ENCODE results near the gene RNU5B-1.
A peak's percentile ranks its signal among the peaks of the same experiment; 100 is the strongest.

Gene RNU5B-1

DNA sequence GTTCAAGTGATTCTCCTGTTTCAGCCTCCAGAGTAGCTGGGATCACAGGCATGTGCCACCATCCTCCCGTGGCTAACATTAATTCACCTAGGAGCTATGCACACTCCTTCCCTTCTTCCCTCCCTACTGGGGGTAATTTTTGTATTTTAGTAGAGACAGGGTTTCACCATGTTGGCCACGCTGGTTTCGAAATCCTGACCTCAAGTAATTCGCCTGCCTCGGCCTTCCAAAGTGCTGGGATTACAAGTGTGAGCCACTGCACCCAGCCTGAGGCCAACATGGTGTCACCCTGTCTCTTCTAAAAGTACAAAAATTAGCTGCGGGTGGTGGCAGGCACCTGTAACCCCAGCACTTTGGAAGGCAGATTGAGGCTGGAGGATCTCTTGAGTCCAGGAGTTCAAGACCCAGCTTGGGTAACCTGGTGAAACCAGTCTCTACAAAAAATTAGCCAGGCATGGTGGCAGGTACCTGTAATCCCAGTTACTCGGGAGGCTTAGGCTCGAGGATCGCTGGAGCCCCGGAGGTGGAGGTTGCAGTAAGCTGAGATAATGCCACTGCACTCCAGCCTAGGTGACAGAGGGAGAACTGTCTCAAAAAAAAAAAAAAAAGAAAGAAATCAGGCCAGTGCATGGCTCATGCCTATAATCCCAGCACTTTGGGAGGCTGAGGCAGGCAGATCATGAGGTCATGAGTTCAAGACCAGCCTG lies 6.1 kb downstream of the RNU5B-1 start:
- Histone ChIP-seq H3K4me1 (ENCODE audit: control extremely low read depth in 1 of 4, control insufficient read depth in 4 of 4, insufficient read depth in 4 of 4, low read length in 3 of 4) (peaks cover 0 to 9% (median 4%) of the 10 kb centered on the region in 4 experiments), H3K36me3 (ENCODE audit: control insufficient read depth in 4 of 4, insufficient read depth in 4 of 4, low read length in 3 of 4) (no peaks in the 10 kb centered on the region), H3K9me3 (ENCODE audit: control extremely low read depth in 1 of 5, control insufficient read depth in 4 of 5, insufficient read depth in 2 of 5, low read depth in 1 of 5, low read length in 4 of 5) (no peaks in the 10 kb centered on the region), H3K27ac (ENCODE audit: insufficient read depth in 1 of 2, low read depth in 1 of 2, low read length in 2 of 2, poor library complexity in 1 of 2, severe bottlenecking in 2 of 2) (no peak overlapping the region), H3K27me3 (replicated peaks in 2 of 5; ENCODE audit: control insufficient read depth in 4 of 5, insufficient read depth in 5 of 5, low read length in 4 of 5) (no peaks in the 10 kb centered on the region), H3K4me3 (ENCODE audit: control insufficient read depth in 1 of 7, extremely low read depth in 1 of 7, insufficient read depth in 4 of 7, low read depth in 2 of 7, low read length in 6 of 7) (no peak overlapping the region)
- DNase-seq: no peak
- CTCF ChIA-PET: interaction anchor here (0.6 to 1.7 kb wide), 2 partner anchors 8 to 75 kb away, joined by 3 to 7 read pairs; no protein-coding TSS in a partner anchor
- 98% methylated on average over 5 of the region's 10 CpGs for WGBS (ENCODE audit: insufficient coverage)
- POLR2A ChIA-PET: no interaction called here

DNA sequence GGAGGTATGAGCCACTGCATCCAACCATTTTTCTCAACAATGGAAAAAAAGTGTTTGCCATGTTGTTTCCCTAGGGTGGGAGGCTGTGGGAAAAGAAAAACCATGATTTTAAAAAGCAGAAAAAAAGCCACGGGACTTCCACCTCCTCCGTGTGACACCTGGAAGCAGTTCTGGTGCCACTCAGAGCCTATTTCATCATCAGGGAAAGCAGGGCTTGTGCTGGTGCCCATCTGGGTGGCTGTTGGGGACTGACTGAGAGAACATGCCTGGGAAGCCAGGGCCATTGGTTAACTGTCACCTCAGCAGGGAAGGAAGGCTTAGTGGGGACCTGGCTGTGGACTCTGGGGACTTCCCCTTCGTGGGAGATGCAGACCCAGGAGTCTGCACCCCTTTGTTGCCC lies 7.3 kb downstream of the RNU5B-1 start:
- no peaks in the 10 kb centered on the region for H3K9me3 ChIP-seq (ENCODE audit: control extremely low read depth in 1 of 5, control insufficient read depth in 4 of 5, insufficient read depth in 2 of 5, low read depth in 1 of 5, low read length in 4 of 5)
- no peak overlapping the region for H3K27ac ChIP-seq (ENCODE audit: insufficient read depth in 1 of 2, low read depth in 1 of 2, low read length in 2 of 2, poor library complexity in 1 of 2, severe bottlenecking in 2 of 2)
- ChIA-PET CTCF (no interaction called here), POLR2A (no interaction called here)
- H3K4me1 ChIP-seq (ENCODE audit: control extremely low read depth in 1 of 4, control insufficient read depth in 4 of 4, insufficient read depth in 4 of 4, low read length in 3 of 4): peaks cover 0 to 3% (median under 1%) of the 10 kb centered on the region in 4 experiments
- no peak overlapping the region for H3K4me3 ChIP-seq (ENCODE audit: control insufficient read depth in 1 of 7, extremely low read depth in 1 of 7, insufficient read depth in 4 of 7, low read depth in 2 of 7, low read length in 6 of 7)
- peak in 1 of 3 donors; percentile 18 for DNase-seq
- H3K27me3 ChIP-seq (replicated peaks in 2 of 5; ENCODE audit: control insufficient read depth in 4 of 5, insufficient read depth in 5 of 5, low read length in 4 of 5): no peaks in the 10 kb centered on the region
- H3K36me3 ChIP-seq (ENCODE audit: control insufficient read depth in 4 of 4, insufficient read depth in 4 of 4, low read length in 3 of 4): no peaks in the 10 kb centered on the region
- 36% methylated on average over 2 of the region's 3 CpGs for WGBS (ENCODE audit: insufficient coverage)

DNA sequence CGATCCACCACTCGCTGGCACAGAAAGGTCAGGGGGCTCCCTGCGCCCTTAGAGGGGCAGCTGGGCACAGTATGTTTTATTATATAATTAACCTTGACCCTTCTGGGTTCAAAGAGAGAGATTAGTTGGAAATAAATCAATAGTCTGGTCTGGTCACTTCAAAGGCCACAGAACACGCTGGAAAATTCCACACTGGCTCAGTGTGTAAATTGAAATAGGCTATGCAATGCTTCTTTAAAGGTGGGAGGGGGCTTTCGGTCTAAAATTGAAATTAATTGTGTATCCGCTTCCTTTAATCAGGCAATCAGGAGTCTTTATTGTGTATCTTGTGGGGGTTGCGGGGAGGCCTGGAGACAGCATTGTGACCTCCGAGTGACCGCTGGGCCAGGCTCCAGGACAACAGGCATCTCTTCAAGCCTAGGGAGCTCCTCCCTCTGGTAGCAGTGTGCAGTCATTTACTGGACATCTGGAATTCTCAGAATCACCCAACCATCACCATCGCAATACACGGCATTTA lies 8.0 kb downstream of the RNU5B-1 start:
- Histone ChIP-seq H3K4me1 (ENCODE audit: control extremely low read depth in 1 of 4, control insufficient read depth in 4 of 4, insufficient read depth in 4 of 4, low read length in 3 of 4) (peaks cover 0 to 3% (median under 1%) of the 10 kb centered on the region in 4 experiments), H3K9me3 (ENCODE audit: control extremely low read depth in 1 of 5, control insufficient read depth in 4 of 5, insufficient read depth in 2 of 5, low read depth in 1 of 5, low read length in 4 of 5) (no peaks in the 10 kb centered on the region), H3K27me3 (replicated peaks in 2 of 5; ENCODE audit: control insufficient read depth in 4 of 5, insufficient read depth in 5 of 5, low read length in 4 of 5) (no peaks in the 10 kb centered on the region), H3K36me3 (ENCODE audit: control insufficient read depth in 4 of 4, insufficient read depth in 4 of 4, low read length in 3 of 4) (no peaks in the 10 kb centered on the region), H3K4me3 (ENCODE audit: control insufficient read depth in 1 of 7, extremely low read depth in 1 of 7, insufficient read depth in 4 of 7, low read depth in 2 of 7, low read length in 6 of 7) (no peak overlapping the region), H3K27ac (ENCODE audit: insufficient read depth in 1 of 2, low read depth in 1 of 2, low read length in 2 of 2, poor library complexity in 1 of 2, severe bottlenecking in 2 of 2) (no peak overlapping the region)
- no peak for DNase-seq
- WGBS (ENCODE audit: insufficient coverage): 96% methylated on average over 6 of the region's 11 CpGs
- CTCF ChIA-PET: interaction anchor here (2.6 to 16.1 kb wide), 2 partner anchors 73 to 87 kb away, joined by 8 to 416 read pairs; partner anchors contain the start of gene IGDCC3
- POLR2A ChIA-PET: interaction anchor here (0.6 to 2.3 kb wide), 2 partner anchors 8 to 64 kb away, joined by 3 to 7 read pairs; partner anchors contain the start of gene RNU5B-1

DNA sequence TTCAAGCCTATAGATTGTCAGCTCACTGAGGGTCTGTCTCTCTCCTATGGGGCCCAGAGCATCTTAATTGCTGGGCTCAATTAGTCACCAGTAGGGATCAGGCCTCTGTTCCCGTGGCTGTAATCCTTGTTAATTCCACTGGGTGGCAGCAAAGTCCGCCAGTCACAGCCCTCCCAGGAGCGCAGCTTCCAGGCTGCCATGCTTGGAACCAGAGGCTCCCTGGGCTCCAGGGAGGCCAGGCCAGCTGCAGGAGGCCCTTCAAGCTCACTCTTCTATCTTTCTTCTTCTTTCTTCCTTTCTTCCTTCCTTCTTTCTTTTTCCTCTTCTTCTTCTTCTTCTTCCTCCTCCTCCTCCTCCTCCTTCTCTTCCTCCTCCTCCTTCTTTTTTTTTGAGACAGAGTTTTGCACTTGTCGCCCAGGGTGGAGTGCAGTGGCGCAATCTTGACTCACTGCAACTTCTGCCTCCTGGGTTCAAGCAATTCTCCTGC lies 14.4 kb downstream of the RNU5B-1 start:
- ChIA-PET CTCF (interaction anchor here (0.7 to 16.1 kb wide), 16 partner anchors 8 to 168 kb away, joined by 3 to 416 read pairs (median 6); partner anchors contain the start of gene IGDCC3), POLR2A (interaction anchor here (1.2 kb wide), 1 partner anchor 14 kb away, joined by 10 read pairs; the partner anchor contains the start of gene RNU5B-1)
- peaks cover 0 to 5% (median 0%) of the 10 kb centered on the region in 5 experiments for H3K27me3 ChIP-seq (replicated peaks in 2 of 5; ENCODE audit: control insufficient read depth in 4 of 5, insufficient read depth in 5 of 5, low read length in 4 of 5)
- no peaks in the 10 kb centered on the region for H3K36me3 ChIP-seq (ENCODE audit: control insufficient read depth in 4 of 4, insufficient read depth in 4 of 4, low read length in 3 of 4)
- H3K4me1 ChIP-seq (ENCODE audit: control extremely low read depth in 1 of 4, control insufficient read depth in 4 of 4, insufficient read depth in 4 of 4, low read length in 3 of 4): peaks cover 0 to 10% (median 3%) of the 10 kb centered on the region in 4 experiments
- WGBS (ENCODE audit: insufficient coverage): 33% methylated on average over 3 of the region's 5 CpGs
- no peak overlapping the region for H3K27ac ChIP-seq (ENCODE audit: insufficient read depth in 1 of 2, low read depth in 1 of 2, low read length in 2 of 2, poor library complexity in 1 of 2, severe bottlenecking in 2 of 2)
- H3K9me3 ChIP-seq (ENCODE audit: control extremely low read depth in 1 of 5, control insufficient read depth in 4 of 5, insufficient read depth in 2 of 5, low read depth in 1 of 5, low read length in 4 of 5): no peaks in the 10 kb centered on the region
- DNase-seq: peak; percentile 74 to 91 (median 86)
- H3K4me3 ChIP-seq (ENCODE audit: control insufficient read depth in 1 of 7, extremely low read depth in 1 of 7, insufficient read depth in 4 of 7, low read depth in 2 of 7, low read length in 6 of 7): no peak overlapping the region

DNA sequence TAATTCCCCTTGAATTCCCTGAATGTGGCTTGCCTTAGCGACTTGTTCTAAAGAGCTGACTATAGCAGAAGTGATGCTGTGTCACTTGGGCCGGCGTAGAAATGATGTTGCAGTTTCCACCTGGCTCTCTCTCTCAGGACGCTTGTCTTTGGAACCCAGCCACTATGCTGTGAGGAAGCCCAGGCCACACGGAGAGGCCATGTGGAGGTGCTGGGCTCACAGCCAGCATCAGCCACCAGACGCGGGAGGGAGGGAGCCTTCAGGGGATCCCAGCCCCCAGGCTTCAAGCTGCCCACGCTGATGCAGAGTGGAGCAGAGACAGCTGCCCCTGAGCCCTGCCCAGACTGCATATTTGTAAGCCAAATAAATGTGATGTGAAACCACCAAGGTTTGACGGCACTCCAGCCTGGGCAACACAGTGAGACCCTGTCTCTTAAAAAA lies 18.6 kb downstream of the RNU5B-1 start:
- no peak overlapping the region for H3K4me3 ChIP-seq (ENCODE audit: control insufficient read depth in 1 of 7, extremely low read depth in 1 of 7, insufficient read depth in 4 of 7, low read depth in 2 of 7, low read length in 6 of 7)
- no peaks in the 10 kb centered on the region for H3K9me3 ChIP-seq (ENCODE audit: control extremely low read depth in 1 of 5, control insufficient read depth in 4 of 5, insufficient read depth in 2 of 5, low read depth in 1 of 5, low read length in 4 of 5)
- H3K27me3 ChIP-seq (replicated peaks in 2 of 5; ENCODE audit: control insufficient read depth in 4 of 5, insufficient read depth in 5 of 5, low read length in 4 of 5): peaks cover 0 to 5% (median 0%) of the 10 kb centered on the region in 5 experiments
- WGBS (ENCODE audit: insufficient coverage): 0% methylated on average over 5 of the region's 9 CpGs
- H3K4me1 ChIP-seq (ENCODE audit: control extremely low read depth in 1 of 4, control insufficient read depth in 4 of 4, insufficient read depth in 4 of 4, low read length in 3 of 4): peaks cover 0 to 23% (median 13%) of the 10 kb centered on the region in 4 experiments
- no peak overlapping the region for H3K27ac ChIP-seq (ENCODE audit: insufficient read depth in 1 of 2, low read depth in 1 of 2, low read length in 2 of 2, poor library complexity in 1 of 2, severe bottlenecking in 2 of 2)
- POLR2A ChIA-PET: interaction anchor here (0.6 to 2.5 kb wide), 2 partner anchors 18 to 27 kb away, joined by 3 to 15 read pairs; partner anchors contain the start of gene RNU5B-1
- CTCF ChIA-PET: interaction anchor here (0.7 to 16.1 kb wide), 7 partner anchors 19 to 84 kb away, joined by 3 to 416 read pairs (median 9); partner anchors contain the start of gene IGDCC3
- no peaks in the 10 kb centered on the region for H3K36me3 ChIP-seq (ENCODE audit: control insufficient read depth in 4 of 4, insufficient read depth in 4 of 4, low read length in 3 of 4)
- peak; percentile 89 to 98 (median 98) for DNase-seq

DNA sequence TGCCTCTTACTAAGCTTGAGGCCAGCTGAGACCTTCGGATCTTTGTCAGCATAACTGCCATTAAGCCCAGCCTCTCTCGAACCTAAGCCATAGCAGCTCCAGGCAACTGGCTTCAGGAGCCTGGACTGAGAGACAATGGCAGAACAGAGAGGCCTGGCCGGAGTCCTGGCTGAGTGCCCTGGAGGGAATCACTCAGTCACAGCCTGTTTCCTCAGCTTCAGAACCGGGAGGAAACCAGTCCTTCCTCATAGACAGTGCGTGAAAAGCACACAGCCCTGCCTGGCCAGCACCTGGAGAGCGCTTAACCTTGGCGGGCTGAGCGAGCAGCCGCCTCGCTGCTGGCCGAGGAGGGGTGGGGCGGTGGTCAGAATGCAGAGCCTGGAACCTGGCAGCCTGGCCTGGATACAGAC lies 21.6 kb downstream of the RNU5B-1 start:
- no peaks in the 10 kb centered on the region for H3K36me3 ChIP-seq (ENCODE audit: control insufficient read depth in 4 of 4, insufficient read depth in 4 of 4, low read length in 3 of 4)
- H3K4me3 ChIP-seq (ENCODE audit: control insufficient read depth in 1 of 7, extremely low read depth in 1 of 7, insufficient read depth in 4 of 7, low read depth in 2 of 7, low read length in 6 of 7): peak overlapping the region in 1 of 7 experiments; percentile 4
- CTCF ChIA-PET: interaction anchor here (1.0 to 16.1 kb wide), 5 partner anchors 8 to 59 kb away, joined by 3 to 416 read pairs (median 3); partner anchors contain the start of gene IGDCC3
- H3K27me3 ChIP-seq (replicated peaks in 2 of 5; ENCODE audit: control insufficient read depth in 4 of 5, insufficient read depth in 5 of 5, low read length in 4 of 5): peaks cover 0 to 3% (median 0%) of the 10 kb centered on the region in 5 experiments
- H3K4me1 ChIP-seq (ENCODE audit: control extremely low read depth in 1 of 4, control insufficient read depth in 4 of 4, insufficient read depth in 4 of 4, low read length in 3 of 4): peaks cover 0 to 26% (median 18%) of the 10 kb centered on the region in 4 experiments
- peak in 2 of 3 donors; percentile 44 to 49 for DNase-seq
- POLR2A ChIA-PET: no interaction called here
- H3K9me3 ChIP-seq (ENCODE audit: control extremely low read depth in 1 of 5, control insufficient read depth in 4 of 5, insufficient read depth in 2 of 5, low read depth in 1 of 5, low read length in 4 of 5): no peaks in the 10 kb centered on the region
- 10% methylated on average over 12 of the region's 12 CpGs for WGBS (ENCODE audit: insufficient coverage)
- no peak overlapping the region for H3K27ac ChIP-seq (ENCODE audit: insufficient read depth in 1 of 2, low read depth in 1 of 2, low read length in 2 of 2, poor library complexity in 1 of 2, severe bottlenecking in 2 of 2)

Measured in common myeloid progenitor, CD34-positive (primary cell).